HepG2 (cell line): ENCODE results near the gene PIGX. TPM values are rescaled to one million over a fixed set of nuclear protein-coding genes. Genes with fewer than 3 reads are reported as not detected.

Source experiments
- ATF7 ChIP-seq, 2 experiments: fragments of 450-650 bp in 1 of 2; sonication (generic) in 1 of 2; formaldehyde crosslinking in 1 of 2; IDR thresholded peaks; 2 replicates each; pipeline versions ENCODE4 v1.4.0 to v1.6.1; 2016 to 2020; ENCODE audit warnings: antibody characterized with exemption in 1 of 2, mild to moderate bottlenecking in 1 of 2, missing genetic modification reagents in 1 of 2
- ERF ChIP-seq: IDR thresholded peaks from 2 replicates; pipeline ENCODE4 v1.6.1; 2018; ENCODE audit warnings: missing biosample characterization, missing genetic modification reagents
- MEIS2 ChIP-seq: sonication (generic); formaldehyde crosslinking; IDR thresholded peaks from 2 replicates; pipeline ENCODE4 v1.9.0; 2021; ENCODE audit warnings: mild to moderate bottlenecking, missing genetic modification reagents
- POLR2AphosphoS2 ChIP-seq: IDR thresholded peaks from 2 replicates; pipeline ENCODE4 v1.6.1; 2011; ENCODE audit warnings: low read depth, low read length, improper control_type of control experiment
- RARA ChIP-seq: IDR thresholded peaks from 2 replicates; pipeline ENCODE4 v1.6.1; 2016; ENCODE audit warnings: missing genetic modification reagents, missing compliant biosample characterization
- SP5 ChIP-seq: IDR thresholded peaks from 2 replicates; pipeline ENCODE4 v1.6.1; 2016; ENCODE audit warnings: low read depth, borderline replicate concordance
- SRSF9 ChIP-seq: fragments of 200-400 bp; formaldehyde crosslinking; IDR thresholded peaks from 2 replicates; pipeline ENCODE4 v1.6.1; 2018; ENCODE audit warnings: borderline replicate concordance, mild to moderate bottlenecking, low read depth, low read length; ENCODE audit not compliant: insufficient read depth, poor library complexity, severe bottlenecking
- YEATS2 ChIP-seq: sonication (generic); formaldehyde crosslinking; IDR thresholded peaks from 2 replicates; pipeline ENCODE4 v1.4.0; 2020; ENCODE audit warnings: missing genetic modification reagents, borderline replicate concordance
- ZC3H4 ChIP-seq: sonication (generic); formaldehyde crosslinking; IDR thresholded peaks from 2 replicates; pipeline ENCODE4 v1.4.0; 2020; ENCODE audit warnings: missing genetic modification reagents, borderline replicate concordance
- ZNF547 ChIP-seq: sonication (generic); formaldehyde crosslinking; IDR thresholded peaks from 2 replicates; pipeline ENCODE4 v1.5.1; 2020; ENCODE audit warnings: mild to moderate bottlenecking, missing genetic modification reagents
- polyA plus RNA-seq, 8 experiments: library from polyadenylated mRNA; depleted of rRNA in 3 of 8; stranded (reverse) in 7 of 8; unstranded in 1 of 8; fragments of >200 nt; fragmentation: Illumina TruSeq in 4 of 8; extraction: Trizol in 4 of 8; gene quantifications; 2 replicates each; pipeline versions ENCODE4 v1.2.1 to v1.2.3, GENCODE V29; 2011 to 2016; ENCODE audit warnings: low read depth in 4 of 8, missing spikeins in 1 of 8, mixed read lengths in 1 of 8; ENCODE audit not compliant: insufficient read depth in 1 of 8
- total RNA-seq, 5 experiments: library from RNA; depleted of rRNA; stranded (reverse); fragments of >200 nt; fragmentation: Illumina TruSeq; extraction: Trizol; gene quantifications; 2 replicates each; pipeline ENCODE4 v1.2.3, GENCODE V29; 2016; ENCODE audit warnings: low read depth in 1 of 5
- TF ChIP-seq, protein P1 (sequence below): sonication (generic); formaldehyde crosslinking; IDR thresholded peaks from 2 replicates; pipeline ENCODE4 v1.4.0; 2020; ENCODE audit warnings: mild to moderate bottlenecking, missing genetic modification reagents
- TF ChIP-seq, protein P2 (sequence below): sonication (generic); formaldehyde crosslinking; IDR thresholded peaks from 2 replicates; pipeline ENCODE4 v1.4.0; 2020; ENCODE audit warnings: missing genetic modification reagents, mild to moderate bottlenecking, borderline replicate concordance
- TF ChIP-seq, protein P3 (sequence below): sonication (generic); formaldehyde crosslinking; conservative IDR thresholded peaks from 2 replicates; pipeline ENCODE4 v1.8.0; 2022; ENCODE audit warnings: missing genetic modification reagents
- TF ChIP-seq, protein P4 (sequence below): sonication (generic); formaldehyde crosslinking; IDR thresholded peaks from 2 replicates; pipeline ENCODE4 v1.5.0; 2020; ENCODE audit warnings: mild to moderate bottlenecking, low read depth, missing genetic modification reagents, borderline replicate concordance
- TF ChIP-seq, protein P5 (sequence below): sonication (generic); formaldehyde crosslinking; IDR thresholded peaks from 2 replicates; pipeline ENCODE4 v1.4.0; 2020; ENCODE audit warnings: mild to moderate bottlenecking, missing genetic modification reagents
- TF ChIP-seq, protein P6 (sequence below): sonication (generic); formaldehyde crosslinking; conservative IDR thresholded peaks from 2 replicates; pipeline ENCODE4 v1.4.0; 2020; ENCODE audit warnings: missing genetic modification reagents
- TF ChIP-seq, protein P7 (sequence below): sonication (generic); formaldehyde crosslinking; IDR thresholded peaks from 2 replicates; pipeline ENCODE4 v1.9.0; 2021; ENCODE audit warnings: missing genetic modification reagents, borderline replicate concordance

PIGX gene
- total and polyA plus RNA-seq, 2 of the 13 experiments (the other 11 are each of a cell fraction or from before 2014, with no cell fraction given): 13.2 to 21.3 TPM

DNA sequence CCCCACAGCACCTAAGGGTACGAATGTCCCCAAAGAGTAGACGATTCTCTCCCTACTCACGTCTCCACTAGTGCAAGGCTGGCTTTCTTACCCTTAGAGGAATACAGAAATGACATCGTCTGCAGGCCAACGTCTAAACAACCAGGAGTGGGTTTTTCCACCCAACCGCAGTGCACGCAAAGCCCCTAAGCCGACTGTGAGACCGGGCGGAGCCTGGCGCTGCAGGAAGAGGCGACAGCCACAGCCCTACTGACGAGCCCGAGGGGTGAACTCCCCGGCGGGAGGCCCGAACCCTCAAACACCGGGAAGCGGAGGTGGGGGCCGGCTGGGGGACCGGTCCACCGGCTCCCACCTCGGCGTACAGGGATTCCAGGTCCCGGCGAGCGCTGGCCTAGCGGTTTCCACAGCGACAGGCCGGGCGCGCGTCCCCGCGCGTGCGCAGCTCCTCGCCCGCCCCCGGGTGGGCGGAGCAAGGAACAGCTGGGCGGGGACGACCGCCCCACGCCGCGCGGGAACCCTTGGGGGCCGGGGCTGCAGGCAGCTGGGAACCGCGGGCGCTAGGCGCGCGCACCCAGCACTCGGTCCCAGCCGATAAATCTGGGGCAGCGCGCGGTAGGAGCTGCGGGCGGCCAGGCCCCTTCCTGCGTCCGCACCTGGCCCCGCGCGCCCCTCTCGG is at the start of gene PIGX, which contains the start of gene CEP19 (continued):
- TF ChIP-seq, protein P1, sequence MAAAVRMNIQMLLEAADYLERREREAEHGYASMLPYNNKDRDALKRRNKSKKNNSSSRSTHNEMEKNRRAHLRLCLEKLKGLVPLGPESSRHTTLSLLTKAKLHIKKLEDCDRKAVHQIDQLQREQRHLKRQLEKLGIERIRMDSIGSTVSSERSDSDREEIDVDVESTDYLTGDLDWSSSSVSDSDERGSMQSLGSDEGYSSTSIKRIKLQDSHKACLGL (CRISPR knock-in tag): 0 out of 2 replicates have a peak, but pooled peaks have one; percentile 46
- no peak for TF ChIP-seq RARA (CRISPR knock-in tag)
- TF ChIP-seq MEIS2 (CRISPR knock-in tag): no peak; the same call in 1 of the 2 replicates
- TF ChIP-seq, protein P2, sequence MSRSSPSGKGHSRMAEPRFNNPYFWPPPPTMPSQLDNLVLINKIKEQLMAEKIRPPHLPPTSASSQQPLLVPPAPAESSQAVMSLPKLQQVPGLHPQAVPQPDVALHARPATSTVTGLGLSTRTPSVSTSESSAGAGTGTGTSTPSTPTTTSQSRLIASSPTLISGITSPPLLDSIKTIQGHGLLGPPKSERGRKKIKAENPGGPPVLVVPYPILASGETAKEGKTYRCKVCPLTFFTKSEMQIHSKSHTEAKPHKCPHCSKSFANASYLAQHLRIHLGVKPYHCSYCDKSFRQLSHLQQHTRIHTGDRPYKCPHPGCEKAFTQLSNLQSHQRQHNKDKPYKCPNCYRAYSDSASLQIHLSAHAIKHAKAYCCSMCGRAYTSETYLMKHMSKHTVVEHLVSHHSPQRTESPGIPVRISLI (CRISPR knock-in tag): no peak
- no peak for TF ChIP-seq YEATS2 (CRISPR knock-in tag)
- TF ChIP-seq, protein P3, sequence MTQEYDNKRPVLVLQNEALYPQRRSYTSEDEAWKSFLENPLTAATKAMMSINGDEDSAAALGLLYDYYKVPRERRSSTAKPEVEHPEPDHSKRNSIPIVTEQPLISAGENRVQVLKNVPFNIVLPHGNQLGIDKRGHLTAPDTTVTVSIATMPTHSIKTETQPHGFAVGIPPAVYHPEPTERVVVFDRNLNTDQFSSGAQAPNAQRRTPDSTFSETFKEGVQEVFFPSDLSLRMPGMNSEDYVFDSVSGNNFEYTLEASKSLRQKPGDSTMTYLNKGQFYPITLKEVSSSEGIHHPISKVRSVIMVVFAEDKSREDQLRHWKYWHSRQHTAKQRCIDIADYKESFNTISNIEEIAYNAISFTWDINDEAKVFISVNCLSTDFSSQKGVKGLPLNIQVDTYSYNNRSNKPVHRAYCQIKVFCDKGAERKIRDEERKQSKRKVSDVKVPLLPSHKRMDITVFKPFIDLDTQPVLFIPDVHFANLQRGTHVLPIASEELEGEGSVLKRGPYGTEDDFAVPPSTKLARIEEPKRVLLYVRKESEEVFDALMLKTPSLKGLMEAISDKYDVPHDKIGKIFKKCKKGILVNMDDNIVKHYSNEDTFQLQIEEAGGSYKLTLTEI (CRISPR knock-in tag): no peak
- TF ChIP-seq SRSF9: no peak
- TF ChIP-seq, protein P4, sequence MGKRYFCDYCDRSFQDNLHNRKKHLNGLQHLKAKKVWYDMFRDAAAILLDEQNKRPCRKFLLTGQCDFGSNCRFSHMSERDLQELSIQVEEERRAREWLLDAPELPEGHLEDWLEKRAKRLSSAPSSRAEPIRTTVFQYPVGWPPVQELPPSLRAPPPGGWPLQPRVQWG (CRISPR knock-in tag): no peak
- no peak for TF ChIP-seq ZC3H4 (CRISPR knock-in tag)
- TF ChIP-seq, protein P5, sequence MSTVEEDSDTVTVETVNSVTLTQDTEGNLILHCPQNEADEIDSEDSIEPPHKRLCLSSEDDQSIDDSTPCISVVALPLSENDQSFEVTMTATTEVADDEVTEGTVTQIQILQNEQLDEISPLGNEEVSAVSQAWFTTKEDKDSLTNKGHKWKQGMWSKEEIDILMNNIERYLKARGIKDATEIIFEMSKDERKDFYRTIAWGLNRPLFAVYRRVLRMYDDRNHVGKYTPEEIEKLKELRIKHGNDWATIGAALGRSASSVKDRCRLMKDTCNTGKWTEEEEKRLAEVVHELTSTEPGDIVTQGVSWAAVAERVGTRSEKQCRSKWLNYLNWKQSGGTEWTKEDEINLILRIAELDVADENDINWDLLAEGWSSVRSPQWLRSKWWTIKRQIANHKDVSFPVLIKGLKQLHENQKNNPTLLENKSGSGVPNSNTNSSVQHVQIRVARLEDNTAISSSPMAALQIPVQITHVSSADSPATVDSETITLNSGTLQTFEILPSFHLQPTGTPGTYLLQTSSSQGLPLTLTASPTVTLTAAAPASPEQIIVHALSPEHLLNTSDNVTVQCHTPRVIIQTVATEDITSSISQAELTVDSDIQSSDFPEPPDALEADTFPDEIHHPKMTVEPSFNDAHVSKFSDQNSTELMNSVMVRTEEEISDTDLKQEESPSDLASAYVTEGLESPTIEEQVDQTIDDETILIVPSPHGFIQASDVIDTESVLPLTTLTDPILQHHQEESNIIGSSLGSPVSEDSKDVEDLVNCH (CRISPR knock-in tag): no peak
- no peak for TF ChIP-seq ATF7 (IDR thresholded peaks at IDR 0.05)
- TF ChIP-seq ATF7 (CRISPR knock-in tag; IDR thresholded peaks at IDR 0.05): no peak
- no peak for TF ChIP-seq ERF (CRISPR knock-in tag)
- TF ChIP-seq SP5: peak; percentile 69; the same call in 1 of the 2 replicates
- TF ChIP-seq, protein P6, sequence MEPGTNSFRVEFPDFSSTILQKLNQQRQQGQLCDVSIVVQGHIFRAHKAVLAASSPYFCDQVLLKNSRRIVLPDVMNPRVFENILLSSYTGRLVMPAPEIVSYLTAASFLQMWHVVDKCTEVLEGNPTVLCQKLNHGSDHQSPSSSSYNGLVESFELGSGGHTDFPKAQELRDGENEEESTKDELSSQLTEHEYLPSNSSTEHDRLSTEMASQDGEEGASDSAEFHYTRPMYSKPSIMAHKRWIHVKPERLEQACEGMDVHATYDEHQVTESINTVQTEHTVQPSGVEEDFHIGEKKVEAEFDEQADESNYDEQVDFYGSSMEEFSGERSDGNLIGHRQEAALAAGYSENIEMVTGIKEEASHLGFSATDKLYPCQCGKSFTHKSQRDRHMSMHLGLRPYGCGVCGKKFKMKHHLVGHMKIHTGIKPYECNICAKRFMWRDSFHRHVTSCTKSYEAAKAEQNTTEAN (CRISPR knock-in tag): no peak
- TF ChIP-seq ZNF547 (CRISPR knock-in tag): peak; percentile 59; the same call in 1 of the 2 replicates
- TF ChIP-seq, protein P7, sequence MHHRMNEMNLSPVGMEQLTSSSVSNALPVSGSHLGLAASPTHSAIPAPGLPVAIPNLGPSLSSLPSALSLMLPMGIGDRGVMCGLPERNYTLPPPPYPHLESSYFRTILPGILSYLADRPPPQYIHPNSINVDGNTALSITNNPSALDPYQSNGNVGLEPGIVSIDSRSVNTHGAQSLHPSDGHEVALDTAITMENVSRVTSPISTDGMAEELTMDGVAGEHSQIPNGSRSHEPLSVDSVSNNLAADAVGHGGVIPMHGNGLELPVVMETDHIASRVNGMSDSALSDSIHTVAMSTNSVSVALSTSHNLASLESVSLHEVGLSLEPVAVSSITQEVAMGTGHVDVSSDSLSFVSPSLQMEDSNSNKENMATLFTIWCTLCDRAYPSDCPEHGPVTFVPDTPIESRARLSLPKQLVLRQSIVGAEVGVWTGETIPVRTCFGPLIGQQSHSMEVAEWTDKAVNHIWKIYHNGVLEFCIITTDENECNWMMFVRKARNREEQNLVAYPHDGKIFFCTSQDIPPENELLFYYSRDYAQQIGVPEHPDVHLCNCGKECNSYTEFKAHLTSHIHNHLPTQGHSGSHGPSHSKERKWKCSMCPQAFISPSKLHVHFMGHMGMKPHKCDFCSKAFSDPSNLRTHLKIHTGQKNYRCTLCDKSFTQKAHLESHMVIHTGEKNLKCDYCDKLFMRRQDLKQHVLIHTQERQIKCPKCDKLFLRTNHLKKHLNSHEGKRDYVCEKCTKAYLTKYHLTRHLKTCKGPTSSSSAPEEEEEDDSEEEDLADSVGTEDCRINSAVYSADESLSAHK: no peak
- TF ChIP-seq POLR2AphosphoS2: no peak
